Activated CD8-positive, alpha-beta memory T cell treated with anti-CD3 and anti-CD28 coated beads, Interleukin-2, amount 10 ng/mL, durations not matched to agents 7 days and 5 days (primary cell): ENCODE data around the gene ESRRB. TPM values are rescaled to one million over a fixed set of nuclear protein-coding genes. Genes with fewer than 3 reads are reported as not detected.
A peak's percentile ranks its signal among the peaks of the same experiment; 100 is the strongest.

ENCODE experiments used
- ATAC-seq: fragments of 150-1000 bp; cut with Tn5 transposase; one replicate; pipeline ENCODE4 v1.10.0; 2021; ENCODE audit warnings: moderate library complexity
- CTCF ChIA-PET: fragments of 350-600 bp; sonication (Branson Sonifier 250); formaldehyde crosslinking; loops from one replicate; lab custom pipeline; 2021; ENCODE audit warnings: antibody characterized with exemption; lab: Charles Lee
- DNase-seq: peaks from one replicate; pipeline ENCODE4 v3.0.0-alpha.2; 2020
- H3K27ac Mint-ChIP-seq: one replicate; pipeline ENCODE4 v1.8.0; 2021; ENCODE audit warnings: mild to moderate bottlenecking, mixed read lengths
- H3K27me3 Mint-ChIP-seq: one replicate; pipeline ENCODE4 v1.8.0; 2021; ENCODE audit warnings: mixed read lengths
- H3K36me3 Mint-ChIP-seq: one replicate; pipeline ENCODE4 v1.8.0; 2021; ENCODE audit warnings: mild to moderate bottlenecking, mixed read lengths
- H3K4me1 Mint-ChIP-seq: one replicate; pipeline ENCODE4 v1.8.0; 2021; ENCODE audit warnings: mixed read lengths
- H3K4me3 Mint-ChIP-seq: one replicate; pipeline ENCODE4 v1.8.0; 2021; ENCODE audit warnings: mild to moderate bottlenecking, moderate library complexity, mixed read lengths
- H3K9me3 Mint-ChIP-seq: one replicate; pipeline ENCODE4 v1.8.0; 2022; ENCODE audit warnings: low read depth, mixed read lengths
- total RNA-seq, 2 experiments: library from RNA; stranded (reverse); gene quantifications; one replicate each; pipeline ENCODE4 v1.2.3, GENCODE V29; 2021

Gene ESRRB
- total RNA-seq, 2 experiments from 2014 or later = not detected

GRCh38 chr14:76424359-76424758, 48.4 kb downstream of the ESRRB start:
- H3K36me3 Mint-ChIP-seq = no peaks in the 10 kb centered on the region
- H3K4me1 Mint-ChIP-seq = no peaks in the 10 kb centered on the region
- H3K27ac Mint-ChIP-seq = no peak overlapping the region
- H3K4me3 Mint-ChIP-seq = no peak overlapping the region
- CTCF ChIA-PET = no interaction called here
- peaks cover 3% of the 10 kb centered on the region for H3K27me3 Mint-ChIP-seq
- H3K9me3 Mint-ChIP-seq = no peaks in the 10 kb centered on the region
- ATAC-seq = no peak
- DNase-seq = no peak

- H3K36me3 Mint-ChIP-seq = no peaks in the 10 kb centered on the region
- no peak overlapping the region for H3K4me3 Mint-ChIP-seq
- H3K4me1 Mint-ChIP-seq = no peaks in the 10 kb centered on the region
- ATAC-seq = no peak
- no peaks in the 10 kb centered on the region for H3K27me3 Mint-ChIP-seq
- CTCF ChIA-PET = no interaction called here
- no peak for DNase-seq
- H3K27ac Mint-ChIP-seq = no peak overlapping the region
- H3K9me3 Mint-ChIP-seq = no peaks in the 10 kb centered on the region
These were observed 50.3 kb downstream of the ESRRB start for GRCh38 chr14:76426161-76426696.

GRCh38 chr14:76428611-76429010, 52.7 kb downstream of the ESRRB start:
- no peaks in the 10 kb centered on the region for H3K4me1 Mint-ChIP-seq
- H3K27ac Mint-ChIP-seq = no peak overlapping the region
- CTCF ChIA-PET = no interaction called here
- no peak for DNase-seq
- no peaks in the 10 kb centered on the region for H3K9me3 Mint-ChIP-seq
- no peak for ATAC-seq
- H3K4me3 Mint-ChIP-seq = no peak overlapping the region
- H3K36me3 Mint-ChIP-seq = no peaks in the 10 kb centered on the region
- H3K27me3 Mint-ChIP-seq = no peaks in the 10 kb centered on the region

- DNase-seq (no peak), ATAC-seq (no peak)
- H3K27ac Mint-ChIP-seq = no peak overlapping the region
- H3K4me3 Mint-ChIP-seq = no peak overlapping the region
- H3K9me3 Mint-ChIP-seq = no peaks in the 10 kb centered on the region
- H3K4me1 Mint-ChIP-seq = no peaks in the 10 kb centered on the region
- no peaks in the 10 kb centered on the region for H3K36me3 Mint-ChIP-seq
- CTCF ChIA-PET = no interaction called here
- H3K27me3 Mint-ChIP-seq = no peaks in the 10 kb centered on the region
These were observed 54.1 kb downstream of the ESRRB start for GRCh38 chr14:76430017-76430416.

- CTCF ChIA-PET = no interaction called here
- Mint-ChIP-seq H3K4me1 (no peaks in the 10 kb centered on the region), H3K36me3 (no peaks in the 10 kb centered on the region), H3K27me3 (no peaks in the 10 kb centered on the region), H3K27ac (no peak overlapping the region), H3K4me3 (no peak overlapping the region), H3K9me3 (no peaks in the 10 kb centered on the region)
- ATAC-seq (no peak), DNase-seq (no peak)
These were observed 54.6 kb downstream of the ESRRB start for GRCh38 chr14:76430475-76430980.

GRCh38 chr14:76431538-76431937, 55.6 kb downstream of the ESRRB start:
- Mint-ChIP-seq H3K4me1 (no peaks in the 10 kb centered on the region), H3K9me3 (no peaks in the 10 kb centered on the region), H3K4me3 (no peak overlapping the region), H3K27me3 (no peaks in the 10 kb centered on the region), H3K27ac (no peak overlapping the region), H3K36me3 (no peaks in the 10 kb centered on the region)
- CTCF ChIA-PET = no interaction called here
- ATAC-seq (no peak), DNase-seq (no peak)

- ATAC-seq (no peak), DNase-seq (no peak)
- CTCF ChIA-PET = no interaction called here
- Mint-ChIP-seq H3K9me3 (no peaks in the 10 kb centered on the region), H3K4me3 (no peak overlapping the region), H3K27ac (no peak overlapping the region), H3K36me3 (no peaks in the 10 kb centered on the region), H3K27me3 (no peaks in the 10 kb centered on the region), H3K4me1 (no peaks in the 10 kb centered on the region)
These were observed 57.2 kb downstream of the ESRRB start for GRCh38 chr14:76432827-76433752.

GRCh38 chr14:76434220-76434619, 58.3 kb downstream of the ESRRB start:
- H3K36me3 Mint-ChIP-seq = no peaks in the 10 kb centered on the region
- H3K9me3 Mint-ChIP-seq = no peaks in the 10 kb centered on the region
- CTCF ChIA-PET = no interaction called here
- no peak overlapping the region for H3K27ac Mint-ChIP-seq
- ATAC-seq (no peak), DNase-seq (no peak)
- no peaks in the 10 kb centered on the region for H3K4me1 Mint-ChIP-seq
- no peaks in the 10 kb centered on the region for H3K27me3 Mint-ChIP-seq
- H3K4me3 Mint-ChIP-seq = no peak overlapping the region

GRCh38 chr14:76439237-76439775, 63.4 kb downstream of the ESRRB start:
- Mint-ChIP-seq H3K4me3 (no peak overlapping the region), H3K27ac (no peak overlapping the region), H3K27me3 (peaks cover 7% of the 10 kb centered on the region), H3K4me1 (no peaks in the 10 kb centered on the region), H3K9me3 (no peaks in the 10 kb centered on the region), H3K36me3 (no peaks in the 10 kb centered on the region)
- no peak for ATAC-seq
- CTCF ChIA-PET = no interaction called here
- no peak for DNase-seq

GRCh38 chr14:76446486-76446885, 70.5 kb downstream of the ESRRB start:
- Mint-ChIP-seq H3K36me3 (no peaks in the 10 kb centered on the region), H3K4me3 (no peak overlapping the region), H3K4me1 (no peaks in the 10 kb centered on the region), H3K9me3 (no peaks in the 10 kb centered on the region), H3K27ac (no peak overlapping the region), H3K27me3 (peaks cover 9% of the 10 kb centered on the region)
- DNase-seq = no peak
- no peak for ATAC-seq
- CTCF ChIA-PET = interaction anchor here (1.0 to 1.7 kb wide), 2 partner anchors 9 to 60 kb away, joined by 5 to 6 read pairs; no protein-coding TSS in a partner anchor

- no peak overlapping the region for H3K4me3 Mint-ChIP-seq
- no peaks in the 10 kb centered on the region for H3K36me3 Mint-ChIP-seq
- no peaks in the 10 kb centered on the region for H3K4me1 Mint-ChIP-seq
- H3K9me3 Mint-ChIP-seq = no peaks in the 10 kb centered on the region
- H3K27me3 Mint-ChIP-seq = peaks cover 9% of the 10 kb centered on the region
- ATAC-seq = no peak
- H3K27ac Mint-ChIP-seq = no peak overlapping the region
- no peak for DNase-seq
- CTCF ChIA-PET = interaction anchor here (1.0 to 1.7 kb wide), 2 partner anchors 9 to 60 kb away, joined by 5 to 6 read pairs; no protein-coding TSS in a partner anchor
These were observed 71.0 kb downstream of the ESRRB start for GRCh38 chr14:76446921-76447320.

- ATAC-seq = no peak
- H3K36me3 Mint-ChIP-seq = no peaks in the 10 kb centered on the region
- CTCF ChIA-PET = no interaction called here
These were observed 74.5 kb downstream of the ESRRB start for GRCh38 chr14:76450476-76450875.

GRCh38 chr14:76456200-76456599, 80.3 kb downstream of the ESRRB start:
- Mint-ChIP-seq H3K27me3 (peaks cover 7% of the 10 kb centered on the region), H3K9me3 (no peaks in the 10 kb centered on the region), H3K4me1 (no peaks in the 10 kb centered on the region), H3K4me3 (no peak overlapping the region), H3K27ac (no peak overlapping the region), H3K36me3 (no peaks in the 10 kb centered on the region)
- ATAC-seq = no peak
- peak; percentile 50 for DNase-seq
- CTCF ChIA-PET = interaction anchor here (1.1 to 1.7 kb wide), 4 partner anchors 10 to 190 kb away, joined by 3 to 6 read pairs (median 4); no protein-coding TSS in a partner anchor

More at GRCh38 chr14:76450476-76450875, 74.5 kb downstream of the ESRRB start:
- H3K4me1 Mint-ChIP-seq = no peaks in the 10 kb centered on the region
- no peaks in the 10 kb centered on the region for H3K9me3 Mint-ChIP-seq
- peaks cover 8% of the 10 kb centered on the region for H3K27me3 Mint-ChIP-seq
- no peak for DNase-seq
- no peak overlapping the region for H3K4me3 Mint-ChIP-seq
- no peak overlapping the region for H3K27ac Mint-ChIP-seq
